K562 (cell line): Measurements from ENCODE around the gene RNF19B. TPM values are rescaled to one million over a fixed set of nuclear protein-coding genes. Genes with fewer than 3 reads are reported as not detected.
A peak's percentile ranks its signal among the peaks of the same experiment; 100 is the strongest.

Source experiments
- ATAC-seq: fragments of 200-7000 bp; cut with Tn5 transposase; 3 replicates; pipeline ENCODE4 v1.9.1; 2020; ENCODE audit warnings: moderate library complexity
- BruUV-seq: library from RNA; stranded (reverse); fragments of 400-500 nt; replicated peaks from 2 replicates; lab custom pipeline; 2021; lab: Mats Ljungman, UMichigan
- CTCF ChIA-PET: fragments of 300-600 bp; formaldehyde crosslinking; extraction: SDS; loops from one replicate; lab custom pipeline; 2021; ENCODE audit warnings: low intra/inter-chr PET ratio; lab: Yijun Ruan, JAX
- POLR2A ChIA-PET: fragments of 300-600, 350-650 bp; sonication (Branson Sonifier 250); formaldehyde crosslinking; extraction: SDS; loops from one replicate; lab custom pipeline; 2021; ENCODE audit warnings: antibody characterized with exemption, inconsistent platforms; lab: Yijun Ruan, JAX
- DNase-seq, 4 experiments: peaks; one replicate each; pipeline versions ENCODE4 v3.0.0 to v3.0.0-alpha.2; 2011 to 2018; ENCODE audit warnings: low spot score in 3 of 4, mixed read lengths in 3 of 4; ENCODE audit errors: extremely low read depth in 1 of 4
- FAIRE-seq: peaks from 2 replicates; lab custom pipeline; 2011; peaks lifted over from hg19 to GRCh38; lab: Jason Lieb, UNC
- H2AFZ ChIP-seq: 2 replicates; pipeline ENCODE4 v1.6.0; 2011; ENCODE audit warnings: low read depth, low read length, control low read depth, inconsistent platforms
- H3K27ac ChIP-seq: fragments of 200-600 bp; 3 replicates; pipeline ENCODE4 v1.8.0; 2011; ENCODE audit warnings: low read depth, mild to moderate bottlenecking, control low read depth, inconsistent platforms, low read length, moderate library complexity, mixed read lengths; ENCODE audit errors: extremely low read depth
- H3K27me3 ChIP-seq, 2 experiments: fragments of 300-600 bp in 1 of 2; 2 replicates in 1 of 2; 3 replicates in 1 of 2; pipeline versions ENCODE4 v1.6.0 to v1.8.0; 2011; ENCODE audit warnings: inconsistent platforms in 2 of 2, low read length in 2 of 2, mild to moderate bottlenecking in 1 of 2, mixed read lengths in 1 of 2, moderate library complexity in 1 of 2; ENCODE audit not compliant: control insufficient read depth in 2 of 2, insufficient read depth in 2 of 2
- H3K36me3 ChIP-seq: fragments of 300-600 bp; 3 replicates; pipeline ENCODE4 v1.8.0; 2011; ENCODE audit warnings: mild to moderate bottlenecking, low read length, inconsistent platforms; ENCODE audit not compliant: control insufficient read depth, insufficient read depth
- H3K4me1 ChIP-seq, 2 experiments: fragments of 200-600 bp in 1 of 2; replicated peaks in 1 of 2; 2 replicates in 1 of 2; 3 replicates in 1 of 2; pipeline versions ENCODE4 v1.5.1 to v1.8.0; 2011; ENCODE audit warnings: inconsistent platforms in 2 of 2, low read length in 2 of 2, mild to moderate bottlenecking in 1 of 2, mixed read lengths in 1 of 2, moderate library complexity in 1 of 2; ENCODE audit not compliant: control insufficient read depth in 2 of 2, insufficient read depth in 2 of 2
- H3K4me2 ChIP-seq: 2 replicates; pipeline ENCODE4 v1.6.1; 2011; ENCODE audit warnings: low read length, control low read depth, inconsistent platforms, mixed read lengths; ENCODE audit not compliant: insufficient read depth
- H3K4me3 ChIP-seq: fragments of 200-600 bp; sonication (generic), shearing (Covaris generic); 2 replicates; pipeline ENCODE4 v1.5.1; 2016; ENCODE audit warnings: control low read depth, inconsistent platforms
- H3K79me2 ChIP-seq: fragments of 200-600 bp; 3 replicates; pipeline ENCODE4 v1.8.0; 2011; ENCODE audit warnings: low read length, inconsistent platforms; ENCODE audit not compliant: control insufficient read depth, insufficient read depth
- H3K9ac ChIP-seq, 2 experiments: 2 replicates each; pipeline versions ENCODE4 v1.6.0 to v1.6.1; 2011; ENCODE audit warnings: low read depth in 2 of 2, low read length in 2 of 2, control low read depth in 1 of 2, inconsistent platforms in 1 of 2, mild to moderate bottlenecking in 1 of 2, mixed read lengths in 1 of 2; ENCODE audit not compliant: insufficient read depth in 1 of 2
- H3K9me1 ChIP-seq: one replicate; pipeline ENCODE4 v1.6.0; 2011; ENCODE audit warnings: inconsistent platforms, mild to moderate bottlenecking, low read length, moderate library complexity; ENCODE audit not compliant: control insufficient read depth, insufficient read depth
- H3K9me3 ChIP-seq: replicated peaks from 2 replicates; pipeline ENCODE4 v1.5.1; 2011; ENCODE audit warnings: low read depth, low read length, inconsistent platforms; ENCODE audit not compliant: control insufficient read depth, insufficient read depth
- H4K20me1 ChIP-seq: replicated peaks from 2 replicates; pipeline ENCODE4 v1.6.1; 2011; ENCODE audit warnings: low read length, inconsistent platforms, mixed read lengths; ENCODE audit not compliant: control insufficient read depth, insufficient read depth
- CBX1 ChIP-seq: sonication (generic); IDR thresholded peaks from 2 replicates; pipeline ENCODE4 v1.6.1; 2016; ENCODE audit warnings: antibody characterized with exemption, low read depth, mild to moderate bottlenecking
- CXXC5 ChIP-seq: fragments of 250-450 bp; sonication (Bioruptor Pico); IDR thresholded peaks from 2 replicates; pipeline ENCODE4 v1.8.0; 2022; ENCODE audit warnings: inconsistent platforms, mild to moderate bottlenecking, moderate library complexity
- EGR1 ChIP-seq: fragments of 450-650 bp; conservative IDR thresholded peaks from 2 replicates; pipeline ENCODE4 v1.6.1; 2017; ENCODE audit warnings: mild to moderate bottlenecking
- FOXK2 ChIP-seq, 2 experiments: fragments of 450-650 bp; IDR thresholded peaks in 1 of 2; conservative IDR thresholded peaks in 1 of 2; 2 replicates each; pipeline ENCODE4 v1.6.1; 2016; ENCODE audit warnings: low read depth in 2 of 2, mild to moderate bottlenecking in 1 of 2
- FOXM1 ChIP-seq, 2 experiments: fragments of 450-650 bp in 1 of 2; sonication (generic) in 1 of 2; formaldehyde crosslinking in 1 of 2; IDR thresholded peaks; 2 replicates each; pipeline versions ENCODE4 v1.6.1 to v1.9.0; 2017 to 2022; ENCODE audit warnings: low read depth in 2 of 2, mild to moderate bottlenecking in 2 of 2, missing genetic modification reagents in 1 of 2, moderate library complexity in 1 of 2
- FOXO4 ChIP-seq: fragments of 450-650 bp; formaldehyde crosslinking; IDR thresholded peaks from 2 replicates; pipeline ENCODE4 v1.4.0; 2020; ENCODE audit warnings: mild to moderate bottlenecking, moderate library complexity
- LCOR ChIP-seq: sonication (generic); formaldehyde crosslinking; IDR thresholded peaks from 2 replicates; pipeline ENCODE4 v1.8.0; 2022; ENCODE audit warnings: mild to moderate bottlenecking, missing genetic modification reagents
- MEF2A ChIP-seq: IDR thresholded peaks from 2 replicates; pipeline ENCODE4 v1.6.1; 2011; ENCODE audit warnings: low read depth, mild to moderate bottlenecking, low read length, moderate library complexity; ENCODE audit not compliant: control insufficient read depth
- POLR2H ChIP-seq: IDR thresholded peaks from 2 replicates; pipeline ENCODE4 v1.6.1; 2016; ENCODE audit warnings: missing genetic modification characterization, low read depth, mild to moderate bottlenecking, control low read depth, missing compliant biosample characterization, moderate library complexity
- SMARCB1 ChIP-seq: IDR thresholded peaks from 2 replicates; pipeline ENCODE4 v1.6.1; 2011; ENCODE audit warnings: improper control_type of control experiment, low read depth; ENCODE audit not compliant: insufficient read length
- SP1 ChIP-seq: sonication (generic); formaldehyde crosslinking; IDR thresholded peaks from 2 replicates; pipeline ENCODE4 v1.8.1; 2022; ENCODE audit warnings: mild to moderate bottlenecking, missing genetic modification reagents
- ZBTB33 ChIP-seq: sonication (generic); formaldehyde crosslinking; IDR thresholded peaks from 2 replicates; pipeline ENCODE4 v1.8.1; 2023; ENCODE audit warnings: mild to moderate bottlenecking, missing genetic modification reagents
- ZC3H4 ChIP-seq: sonication (generic); formaldehyde crosslinking; IDR thresholded peaks from 2 replicates; pipeline ENCODE4 v1.9.0; 2021; ENCODE audit warnings: missing genetic modification reagents, borderline replicate concordance
- ZNF124 ChIP-seq: sonication (generic); formaldehyde crosslinking; IDR thresholded peaks from 2 replicates; pipeline ENCODE4 v1.8.1; 2022; ENCODE audit warnings: missing genetic modification reagents
- ZNF146 ChIP-seq: IDR thresholded peaks from one replicate; pipeline ENCODE4 v1.6.1; 2018; ENCODE audit warnings: missing compliant biosample characterization; ENCODE audit not compliant: unreplicated experiment
- ZNF184 ChIP-seq: sonication (generic); formaldehyde crosslinking; IDR thresholded peaks from 2 replicates; pipeline ENCODE4 v1.5.0; 2020; ENCODE audit warnings: missing genetic modification reagents
- ZNF384 ChIP-seq: IDR thresholded peaks from 2 replicates; pipeline ENCODE4 v1.6.1; 2012; ENCODE audit warnings: low read depth, low read length, improper control_type of control experiment
- WGBS: fragments of 100-300 bp; shearing (Covaris generic); methylation state at CpG from one replicate; pipeline ENCODE4 v1.1.6; 2016; ENCODE audit warnings: low coverage, mixed read lengths; ENCODE audit not compliant: insufficient coverage; ENCODE audit errors: missing lambda C conversion rate; 5-methylcytosine and 5-hydroxymethylcytosine counted together
- in situ Hi-C: fragments of 300-500 bp; cut with MboI; formaldehyde crosslinking; loops from 4 replicates; pipeline ENCODE4 v1.15.0; 2018; ENCODE audit warnings: inconsistent platforms, mixed read lengths
- intact Hi-C: fragments of 100-400 bp; cut with micrococcal nuclease; formaldehyde crosslinking; loops from 2 replicates; pipeline ENCODE4 v1.14.2; 2022
- polyA plus RNA-seq, 8 experiments: library from polyadenylated mRNA; depleted of rRNA in 4 of 8; stranded (reverse) in 5 of 8; unstranded in 3 of 8; fragments of >200 nt; fragmentation: Nextera tagmentation in 2 of 8; fragmentation: Illumina TruSeq in 1 of 8; extraction: Ambion mirVana in 2 of 8; extraction: Trizol in 1 of 8; gene quantifications; 2 replicates each; pipeline versions ENCODE4 v1.2.1 to v1.2.3, GENCODE V29; 2011 to 2014; ENCODE audit warnings: inconsistent platforms in 1 of 8, missing spikeins in 1 of 8
- total RNA-seq, 7 experiments: library from RNA; depleted of rRNA in 6 of 7; stranded (reverse); fragments of >200 nt in 6 of 7; fragmentation: Illumina TruSeq in 2 of 7; extraction: Trizol in 2 of 7; gene quantifications; 2 replicates each; pipeline versions ENCODE4 v1.2.1 to v1.2.3, GENCODE V29; 2011 to 2021; ENCODE audit warnings: low replicate concordance in 1 of 7

RNF19B gene
- total and polyA plus RNA-seq, 9 of the 15 experiments (the other 6 are each of a cell fraction or from before 2014, with no cell fraction given), result 2.6 to 14.9 (median 10.1) TPM

GRCh38 chr1:32962248-32962896, 2.2 kb downstream of the RNF19B start (continued):
- TF ChIP-seq FOXM1 (IDR thresholded peaks at IDR 0.05; ENCODE audit: low read depth) (peak; percentile 39; the same call in 1 of the 2 replicates), FOXM1 (CRISPR knock-in tag; IDR thresholded peaks at IDR 0.05; ENCODE audit: low read depth) (no peak), SP1 (CRISPR knock-in tag) (peak; percentile 12; the same call in 1 of the 2 replicates), LCOR (CRISPR knock-in tag) (0 out of 2 replicates have a peak, but pooled peaks have one; percentile 15), ZBTB33 (no peak)

- H3K9me3 ChIP-seq, result no peaks in the 10 kb centered on the region
- ChIA-PET CTCF (interaction anchor here (0.6 kb wide), 1 partner anchor 249 kb away, joined by 4 read pairs; no protein-coding TSS in a partner anchor), POLR2A (interaction anchor here (0.7 kb wide), 1 partner anchor 10 kb away, joined by 3 read pairs; no protein-coding TSS in a partner anchor)
- peaks cover 18 to 31% of the 10 kb centered on the region in 2 experiments for H3K4me1 ChIP-seq
- no peak overlapping the region for H3K9ac ChIP-seq
- ATAC-seq (no peak), DNase-seq (no peak), FAIRE-seq (no peak)
- no peaks in the 10 kb centered on the region for H3K9me1 ChIP-seq
- intact Hi-C loops (loop anchor here (5.0 kb wide), 1 partner anchor 46 kb away; no protein-coding TSS in a partner anchor), in situ Hi-C loops (no loop called here)
- no peak overlapping the region for H3K4me3 ChIP-seq
- BruUV-seq, result no TSS peak
- H3K27me3 ChIP-seq, result no peaks in the 10 kb centered on the region
- peaks cover 19% of the 10 kb centered on the region for H4K20me1 ChIP-seq
- H3K36me3 ChIP-seq, result no peaks in the 10 kb centered on the region
- no peak overlapping the region for H3K27ac ChIP-seq
- H3K4me2 ChIP-seq, result no peak overlapping the region
- peaks cover 38% of the 10 kb centered on the region for H3K79me2 ChIP-seq
- WGBS, result 46% methylated on average over 8 of the region's 8 CpGs
- no peak overlapping the region for H2AFZ ChIP-seq
- no peak for TF ChIP-seq ZNF124 (CRISPR knock-in tag)
- no peak for TF ChIP-seq CXXC5 (CRISPR knock-in tag)
- no peak for TF ChIP-seq SMARCB1
- TF ChIP-seq ZNF184, result no peak
- no peak for TF ChIP-seq ZNF384
- TF ChIP-seq FOXK2 (conservative IDR thresholded peaks at IDR 0.05 in 1 of 2, IDR thresholded peaks at IDR 0.05 in 1 of 2; ENCODE audit: low read depth in 2 of 2), result no peak
- TF ChIP-seq EGR1, result no peak
- TF ChIP-seq ZC3H4 (CRISPR knock-in tag), result no peak
- no peak for TF ChIP-seq ZNF146 (CRISPR knock-in tag)
- TF ChIP-seq CBX1, result no peak
- no peak for TF ChIP-seq MEF2A
- TF ChIP-seq FOXO4, result no peak
- no peak for TF ChIP-seq POLR2H (tag)
Measured at GRCh38 chr1:32960819-32961355, 3.7 kb downstream of the RNF19B start.
